ENCODE measurements around the gene MEOX1. TPM values are rescaled to one million over a fixed set of nuclear protein-coding genes. Genes with fewer than 3 reads are reported as not detected.

MEOX1 gene
- total RNA-seq, 1 experiment from 2014 or later: 0.21 TPM

- intact Hi-C loops (cut with micrococcal nuclease; ENCODE audit: unreplicated experiment) (no loop called here), in situ Hi-C loops (cut with HindIII; ENCODE audit: low pct_unique_long_range_greater_than_20kb, low sequenced_read_pairs) (no loop called here)
- DNase-seq (ENCODE audit: low read depth, low spot score) (no peak), ATAC-seq (no peak)
- Histone ChIP-seq H3K27ac (ENCODE audit: low read length) (no peak overlapping the region), H3K27me3 (ENCODE audit: control insufficient read depth, insufficient read depth, low read length) (no peaks in the 10 kb centered on the region), H3K4me3 (ENCODE audit: low read depth in 2 of 2, low read length in 2 of 2) (no peak overlapping the region), H3K4me1 (ENCODE audit: control insufficient read depth, insufficient read depth, low read length) (no peaks in the 10 kb centered on the region), H3K9me3 (ENCODE audit: control insufficient read depth, insufficient read depth, low read depth, low read length) (no peaks in the 10 kb centered on the region), H3K36me3 (ENCODE audit: control insufficient read depth, insufficient read depth, low read length) (no peaks in the 10 kb centered on the region)
- POLR2A ChIA-PET: no interaction called here
- CTCF ChIA-PET: no interaction called here
- BruUV-seq (replicated peaks): no TSS peak
- TF ChIP-seq REST (IDR thresholded peaks at IDR 0.05; ENCODE audit: insufficient read depth in 1 of 2, low read depth in 2 of 2, low read length in 1 of 2): no peak
- TF ChIP-seq SIN3A (IDR thresholded peaks at IDR 0.05; ENCODE audit: borderline replicate concordance, insufficient read depth, low read depth, low read length): no peak
- no peak for TF ChIP-seq CTCF (IDR thresholded peaks at IDR 0.05)
- TF ChIP-seq TCF7L2 (IDR thresholded peaks at IDR 0.05; ENCODE audit: low read depth, low read length): no peak
- TF ChIP-seq POLR2AphosphoS5 (IDR thresholded peaks at IDR 0.05; ENCODE audit: low read depth, low read length): no peak
Measured at GRCh38 chr17:43614561-43614960, 47.2 kb downstream of the MEOX1 start.

GRCh38 chr17:43613917-43614316 lies 47.8 kb downstream of the MEOX1 start:
- ChIA-PET CTCF (no interaction called here), POLR2A (no interaction called here)
- Histone ChIP-seq H3K9me3 (ENCODE audit: control insufficient read depth, insufficient read depth, low read depth, low read length) (no peaks in the 10 kb centered on the region), H3K4me3 (ENCODE audit: low read depth in 2 of 2, low read length in 2 of 2) (no peak overlapping the region), H3K27ac (ENCODE audit: low read length) (no peak overlapping the region), H3K36me3 (ENCODE audit: control insufficient read depth, insufficient read depth, low read length) (no peaks in the 10 kb centered on the region), H3K4me1 (ENCODE audit: control insufficient read depth, insufficient read depth, low read length) (no peaks in the 10 kb centered on the region), H3K27me3 (ENCODE audit: control insufficient read depth, insufficient read depth, low read length) (no peaks in the 10 kb centered on the region)
- no TSS peak for BruUV-seq (replicated peaks)
- no peak for DNase-seq (ENCODE audit: low read depth, low spot score)
- no peak for ATAC-seq
- no peak for TF ChIP-seq REST (IDR thresholded peaks at IDR 0.05; ENCODE audit: insufficient read depth in 1 of 2, low read depth in 2 of 2, low read length in 1 of 2)
- no peak for TF ChIP-seq TCF7L2 (IDR thresholded peaks at IDR 0.05; ENCODE audit: low read depth, low read length)
- TF ChIP-seq CTCF (IDR thresholded peaks at IDR 0.05): no peak
- TF ChIP-seq POLR2AphosphoS5 (IDR thresholded peaks at IDR 0.05; ENCODE audit: low read depth, low read length): no peak
- no peak for TF ChIP-seq SIN3A (IDR thresholded peaks at IDR 0.05; ENCODE audit: borderline replicate concordance, insufficient read depth, low read depth, low read length)
- intact Hi-C loops (cut with micrococcal nuclease; ENCODE audit: unreplicated experiment) (no loop called here), in situ Hi-C loops (cut with HindIII; ENCODE audit: low pct_unique_long_range_greater_than_20kb, low sequenced_read_pairs) (no loop called here)

All from Panc1 (cell line).